SK-N-SH (cell line): ENCODE results near the gene TSPAN10. TPM values are rescaled to one million over a fixed set of nuclear protein-coding genes. Genes with fewer than 3 reads are reported as not detected.

Experiments
- CTCF ChIA-PET: fragments of 300-600, 350-600 bp; formaldehyde crosslinking; extraction: SDS; loops from one replicate; lab custom pipeline; 2021; lab: Yijun Ruan, JAX
- POLR2A ChIA-PET: fragments of 350-600 bp; sonication (Branson Sonifier 250); formaldehyde crosslinking; extraction: SDS; loops from one replicate; lab custom pipeline; 2020; ENCODE audit warnings: antibody characterized with exemption, inconsistent platforms; lab: Yijun Ruan, JAX
- DNase-seq: peaks from one replicate; pipeline ENCODE4 v3.0.0; 2012
- H2AFZ ChIP-seq: fragments of 200-600 bp; sonication (generic); 2 replicates; pipeline ENCODE4 v1.8.1; 2016; ENCODE audit warnings: antibody characterized with exemption, mild to moderate bottlenecking, low read depth
- H3F3A ChIP-seq: fragments of 200-600 bp; sonication (generic); replicated peaks from 2 replicates; pipeline ENCODE3; 2016; ENCODE audit warnings: antibody characterized with exemption, mild to moderate bottlenecking; ENCODE audit not compliant: insufficient read depth
- H3K27ac ChIP-seq, 2 experiments: fragments of 200-500 bp in 1 of 2; fragments of 200-600 bp in 1 of 2; sonication (Bioruptor generic) in 1 of 2; sonication (generic), shearing (Covaris generic) in 1 of 2; 2 replicates each; pipeline versions ENCODE4 v1.5.1 to v1.6.1; 2014 to 2016; ENCODE audit warnings: low read depth in 2 of 2, inconsistent platforms in 1 of 2, low read length in 1 of 2, mild to moderate bottlenecking in 1 of 2, mixed read lengths in 1 of 2
- H3K27me3 ChIP-seq: fragments of 200-600 bp; sonication (generic), shearing (Covaris generic); 2 replicates; pipeline ENCODE4 v1.6.1; 2016; ENCODE audit warnings: mixed run types; ENCODE audit not compliant: insufficient read depth
- H3K36me3 ChIP-seq, 2 experiments: fragments of 200-500 bp in 1 of 2; fragments of 200-600 bp in 1 of 2; sonication (Bioruptor generic) in 1 of 2; sonication (generic) in 1 of 2; replicated peaks in 1 of 2; 2 replicates each; pipeline versions ENCODE3 to v1.5.1; 2014 to 2016; ENCODE audit warnings: low read length in 1 of 2, mild to moderate bottlenecking in 1 of 2; ENCODE audit not compliant: insufficient read depth in 2 of 2, control insufficient read depth in 1 of 2
- H3K4me1 ChIP-seq, 2 experiments: fragments of 200-500 bp in 1 of 2; fragments of 200-600 bp in 1 of 2; sonication (Bioruptor generic) in 1 of 2; sonication (generic), shearing (Covaris generic) in 1 of 2; 2 replicates each; pipeline versions ENCODE4 v1.5.1 to v1.6.1; 2014 to 2016; ENCODE audit warnings: low read depth in 1 of 2, low read length in 1 of 2, mixed run types in 1 of 2; ENCODE audit not compliant: insufficient read depth in 2 of 2, control insufficient read depth in 1 of 2
- H3K4me2 ChIP-seq: fragments of 200-600 bp; sonication (generic), shearing (Covaris generic); 2 replicates; pipeline ENCODE4 v1.6.1; 2017; ENCODE audit warnings: mixed run types
- H3K4me3 ChIP-seq, 2 experiments: fragments of 200-500 bp in 1 of 2; fragments of 200-600 bp in 1 of 2; sonication (Bioruptor generic) in 1 of 2; sonication (generic), shearing (Covaris generic) in 1 of 2; 2 replicates each; pipeline versions ENCODE4 v1.5.1 to v1.8.1; 2014 to 2016; ENCODE audit warnings: low read depth in 2 of 2, inconsistent platforms in 1 of 2, low read length in 1 of 2, mild to moderate bottlenecking in 1 of 2, mixed read lengths in 1 of 2, moderate library complexity in 1 of 2
- H3K79me2 ChIP-seq: fragments of 200-600 bp; sonication (generic); 2 replicates; pipeline ENCODE4 v1.8.1; 2017; ENCODE audit warnings: mild to moderate bottlenecking; ENCODE audit not compliant: insufficient read depth
- H3K9ac ChIP-seq: fragments of 200-600 bp; sonication (generic); 2 replicates; pipeline ENCODE4 v1.6.1; 2017; ENCODE audit warnings: mixed run types
- H3K9me2 ChIP-seq: fragments of 200-600 bp; sonication (generic); 2 replicates; pipeline ENCODE4 v1.6.1; 2017; ENCODE audit warnings: mixed run types
- H3K9me3 ChIP-seq: fragments of 200-600 bp; sonication (generic); 2 replicates; pipeline ENCODE4 v1.6.1; 2017; ENCODE audit warnings: mixed run types, mild to moderate bottlenecking, moderate library complexity
- H4K20me1 ChIP-seq: fragments of 200-600 bp; sonication (generic); 2 replicates; pipeline ENCODE4 v1.6.1; 2017; ENCODE audit warnings: mild to moderate bottlenecking, mixed run types; ENCODE audit not compliant: insufficient read depth
- CTCF ChIP-seq: fragments of 200-600 bp; sonication (generic); IDR thresholded peaks from 2 replicates; pipeline ENCODE4 v1.6.1; 2017; ENCODE audit warnings: antibody characterized with exemption, mild to moderate bottlenecking, moderate library complexity
- ELF1 ChIP-seq: IDR thresholded peaks from 2 replicates; pipeline ENCODE4 v1.4.0; 2012
- EP300 ChIP-seq, 2 experiments: IDR thresholded peaks; 2 replicates each; pipeline versions ENCODE4 v1.4.0 to v1.6.1; 2012; ENCODE audit warnings: borderline replicate concordance in 1 of 2, low read depth in 1 of 2, low read length in 1 of 2
- FOSL2 ChIP-seq: IDR thresholded peaks from 2 replicates; pipeline ENCODE4 v1.4.0; 2012; ENCODE audit warnings: low read depth, mild to moderate bottlenecking, moderate library complexity, borderline replicate concordance
- FOXJ3 ChIP-seq: sonication (generic); formaldehyde crosslinking; IDR thresholded peaks from 2 replicates; pipeline ENCODE4 v1.5.1; 2020; ENCODE audit warnings: mild to moderate bottlenecking, missing genetic modification reagents
- GABPA ChIP-seq: IDR thresholded peaks from 2 replicates; pipeline ENCODE4 v1.4.0; 2012; ENCODE audit warnings: low read depth, mild to moderate bottlenecking
- GATA2 ChIP-seq: sonication (generic); formaldehyde crosslinking; IDR thresholded peaks from 2 replicates; pipeline ENCODE4 v1.5.0; 2020; ENCODE audit warnings: mild to moderate bottlenecking, missing genetic modification reagents
- IRF3 ChIP-seq: fragments of 150-350 bp; IDR thresholded peaks from 2 replicates; pipeline ENCODE4 v1.6.1; 2016; ENCODE audit warnings: mild to moderate bottlenecking, low read depth, low read length
- JUND ChIP-seq: IDR thresholded peaks from 2 replicates; pipeline ENCODE4 v1.4.0; 2012
- NFIC ChIP-seq: IDR thresholded peaks from 2 replicates; pipeline ENCODE4 v1.4.0; 2012; ENCODE audit warnings: borderline replicate concordance
- NRF1 ChIP-seq: IDR thresholded peaks from 2 replicates; pipeline ENCODE4 v1.6.1; 2012; ENCODE audit warnings: low read depth, mild to moderate bottlenecking, low read length
- POLR2AphosphoS5 ChIP-seq: IDR thresholded peaks from 2 replicates; pipeline ENCODE4 v1.6.1; 2012; ENCODE audit warnings: low read depth, low read length
- REST ChIP-seq: IDR thresholded peaks from 2 replicates; pipeline ENCODE4 v1.6.1; 2012; ENCODE audit warnings: mild to moderate bottlenecking, low read depth, low read length, moderate library complexity
- RFX5 ChIP-seq: IDR thresholded peaks from 2 replicates; pipeline ENCODE4 v1.6.1; 2012; ENCODE audit warnings: mild to moderate bottlenecking, improper control_type of control experiment, low read length
- RXRA ChIP-seq: IDR thresholded peaks from 2 replicates; pipeline ENCODE4 v1.4.0; 2012; ENCODE audit warnings: low read depth, mild to moderate bottlenecking, borderline replicate concordance
- SIN3A ChIP-seq: IDR thresholded peaks from 2 replicates; pipeline ENCODE4 v1.6.1; 2012; ENCODE audit warnings: low read depth, mild to moderate bottlenecking, low read length, moderate library complexity, borderline replicate concordance
- TEAD4 ChIP-seq: IDR thresholded peaks from 2 replicates; pipeline ENCODE4 v1.4.0; 2012; ENCODE audit warnings: mild to moderate bottlenecking, borderline replicate concordance; ENCODE audit not compliant: insufficient read depth
- YY1 ChIP-seq: IDR thresholded peaks from 2 replicates; pipeline ENCODE4 v1.4.0; 2012; ENCODE audit warnings: low read depth, mild to moderate bottlenecking
- WGBS: methylation state at CpG from one replicate; pipeline ENCODE4 v1.1.6; 2017; ENCODE audit warnings: low lambda C conversion rate; 5-methylcytosine and 5-hydroxymethylcytosine counted together
- polyA plus RNA-seq, 3 experiments: library from polyadenylated mRNA; depleted of rRNA; stranded (reverse); fragments of >200 nt; gene quantifications; 2 replicates each; pipeline ENCODE4 v1.2.3, GENCODE V29; 2012
- TF ChIP-seq, protein P1 (sequence below): fragments of 150-350 bp; IDR thresholded peaks from 2 replicates; pipeline ENCODE4 v1.6.1; 2017; ENCODE audit warnings: antibody characterized with exemption, low read length, low read depth, borderline replicate concordance
- TF ChIP-seq, protein P2 (sequence below): IDR thresholded peaks from 2 replicates; pipeline ENCODE4; 2012

Gene TSPAN10
- polyA plus RNA-seq, 1 of the 3 experiments (the other 2 are of a cell fraction): 6.0 TPM

- Histone ChIP-seq H3K9me3 (no peaks in the 10 kb centered on the region), H3K27ac (no peak overlapping the region), H3K79me2 (peaks cover 96% of the 10 kb centered on the region), H3F3A (peaks cover 16% of the 10 kb centered on the region), H3K9me2 (no peaks in the 10 kb centered on the region), H4K20me1 (peaks cover 59% of the 10 kb centered on the region), H2AFZ (no peak overlapping the region), H3K9ac (no peak overlapping the region), H3K27me3 (no peaks in the 10 kb centered on the region), H3K36me3 (peaks cover 20 to 73% of the 10 kb centered on the region in 2 experiments), H3K4me1 (peaks cover 0 to 6% of the 10 kb centered on the region in 2 experiments; a peak in 2 of 4 replicates), H3K4me3 (no peak overlapping the region), H3K4me2 (no peak overlapping the region)
- 89% methylated on average over 8 of the region's 8 CpGs for WGBS
- ChIA-PET CTCF (interaction anchor here (3.1 kb wide), 1 partner anchor 29 kb away, joined by 11 read pairs; no protein-coding TSS in a partner anchor), POLR2A (no interaction called here)
- TF ChIP-seq GABPA (no peak), NRF1 (no peak), TEAD4 (no peak), YY1 (no peak), JUND (no peak), SIN3A (no peak), RFX5 (no peak), FOSL2 (no peak), EP300 (IDR thresholded peaks at IDR 0.05; ENCODE audit: borderline replicate concordance in 1 of 2, low read depth in 1 of 2, low read length in 1 of 2) (no peak), POLR2AphosphoS5 (no peak), IRF3 (no peak), NFIC (no peak), FOXJ3 (no peak), RXRA (no peak), GATA2 (CRISPR knock-in tag) (no peak)
- TF ChIP-seq, protein P1, sequence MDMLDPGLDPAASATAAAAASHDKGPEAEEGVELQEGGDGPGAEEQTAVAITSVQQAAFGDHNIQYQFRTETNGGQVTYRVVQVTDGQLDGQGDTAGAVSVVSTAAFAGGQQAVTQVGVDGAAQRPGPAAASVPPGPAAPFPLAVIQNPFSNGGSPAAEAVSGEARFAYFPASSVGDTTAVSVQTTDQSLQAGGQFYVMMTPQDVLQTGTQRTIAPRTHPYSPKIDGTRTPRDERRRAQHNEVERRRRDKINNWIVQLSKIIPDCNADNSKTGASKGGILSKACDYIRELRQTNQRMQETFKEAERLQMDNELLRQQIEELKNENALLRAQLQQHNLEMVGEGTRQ: no peak
- DNase-seq: no peak
Measured at GRCh38 chr17:81630274-81630673, 6.7 kb upstream of the TSPAN10 start.

- Histone ChIP-seq H4K20me1 (peaks cover 67% of the 10 kb centered on the region), H3K36me3 (peaks cover 13 to 61% of the 10 kb centered on the region in 2 experiments), H3K9me3 (no peaks in the 10 kb centered on the region), H3K4me3 (no peak overlapping the region), H3K4me2 (no peak overlapping the region), H3K27ac (no peak overlapping the region), H3F3A (peaks cover 11% of the 10 kb centered on the region), H3K4me1 (peaks cover 7 to 12% of the 10 kb centered on the region in 2 experiments; a peak in 3 of 4 replicates), H3K9ac (no peak overlapping the region), H2AFZ (no peak overlapping the region), H3K27me3 (no peaks in the 10 kb centered on the region), H3K79me2 (peaks cover 96% of the 10 kb centered on the region), H3K9me2 (no peaks in the 10 kb centered on the region)
- POLR2A ChIA-PET: no interaction called here
- no peak for DNase-seq
- WGBS: 84% methylated on average over 7 of the region's 7 CpGs
- CTCF ChIA-PET: interaction anchor here (1.8 kb wide), 1 partner anchor 30 kb away, joined by 8 read pairs; no protein-coding TSS in a partner anchor
- TF ChIP-seq CTCF (no peak), RFX5 (no peak), SIN3A (no peak), JUND (no peak), TEAD4 (no peak), POLR2AphosphoS5 (no peak), REST (no peak), FOSL2 (no peak), ELF1 (no peak)
- TF ChIP-seq, protein P2, sequence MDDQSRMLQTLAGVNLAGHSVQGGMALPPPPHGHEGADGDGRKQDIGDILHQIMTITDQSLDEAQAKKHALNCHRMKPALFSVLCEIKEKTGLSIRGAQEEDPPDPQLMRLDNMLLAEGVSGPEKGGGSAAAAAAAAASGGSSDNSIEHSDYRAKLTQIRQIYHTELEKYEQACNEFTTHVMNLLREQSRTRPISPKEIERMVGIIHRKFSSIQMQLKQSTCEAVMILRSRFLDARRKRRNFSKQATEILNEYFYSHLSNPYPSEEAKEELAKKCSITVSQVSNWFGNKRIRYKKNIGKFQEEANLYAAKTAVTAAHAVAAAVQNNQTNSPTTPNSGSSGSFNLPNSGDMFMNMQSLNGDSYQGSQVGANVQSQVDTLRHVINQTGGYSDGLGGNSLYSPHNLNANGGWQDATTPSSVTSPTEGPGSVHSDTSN: no peak
Measured at GRCh38 chr17:81631482-81631881, 5.5 kb upstream of the TSPAN10 start.
